Activated CD8-positive, alpha-beta T cell treated with anti-CD3 and anti-CD28 coated beads, Interleukin-2, amount 10 ng/mL, durations not matched to agents 7 days and 5 days (primary cell): ENCODE measurements around the gene MRPL36. TPM values are rescaled to one million over a fixed set of nuclear protein-coding genes. Genes with fewer than 3 reads are reported as not detected.
A peak's percentile ranks its signal among the peaks of the same experiment; 100 is the strongest.

Experiments used
- ATAC-seq: fragments of 150-1000 bp; cut with Tn5 transposase; one replicate; pipeline ENCODE4 v1.10.0; 2021; ENCODE audit warnings: moderate library complexity
- CTCF ChIA-PET: fragments of 350-600 bp; sonication (Branson Sonifier 250); formaldehyde crosslinking; loops from one replicate; lab custom pipeline; 2021; ENCODE audit warnings: antibody characterized with exemption; lab: Charles Lee
- POLR2A ChIA-PET: fragments of 350-600 bp; sonication (Branson Sonifier 250); formaldehyde crosslinking; loops from one replicate; lab custom pipeline; 2021; ENCODE audit warnings: antibody characterized with exemption; lab: Charles Lee
- DNase-seq: peaks from one replicate; pipeline ENCODE4 v3.0.0-alpha.2; 2020
- H3K27ac Mint-ChIP-seq: one replicate; pipeline ENCODE4 v1.8.0; 2021; ENCODE audit warnings: mild to moderate bottlenecking, mixed read lengths
- H3K27me3 Mint-ChIP-seq: one replicate; pipeline ENCODE4 v1.8.0; 2021; ENCODE audit warnings: low read depth, mixed read lengths
- H3K36me3 Mint-ChIP-seq: one replicate; pipeline ENCODE4 v1.8.0; 2021; ENCODE audit warnings: low read depth, mixed read lengths
- H3K4me1 Mint-ChIP-seq: one replicate; pipeline ENCODE4 v1.8.0; 2021; ENCODE audit warnings: low read depth, mixed read lengths
- H3K4me3 Mint-ChIP-seq: one replicate; pipeline ENCODE4 v1.8.0; 2021; ENCODE audit warnings: mild to moderate bottlenecking, mixed read lengths
- H3K9me3 Mint-ChIP-seq: one replicate; pipeline ENCODE4 v1.8.0; 2022; ENCODE audit warnings: mixed read lengths; ENCODE audit not compliant: insufficient read depth
- total RNA-seq, 2 experiments: library from RNA; stranded (reverse); gene quantifications; one replicate each; pipeline ENCODE4 v1.2.3, GENCODE V29; 2021

MRPL36 gene
- total RNA-seq, 2 experiments from 2014 or later = 57.9 to 60.4 TPM

DNA sequence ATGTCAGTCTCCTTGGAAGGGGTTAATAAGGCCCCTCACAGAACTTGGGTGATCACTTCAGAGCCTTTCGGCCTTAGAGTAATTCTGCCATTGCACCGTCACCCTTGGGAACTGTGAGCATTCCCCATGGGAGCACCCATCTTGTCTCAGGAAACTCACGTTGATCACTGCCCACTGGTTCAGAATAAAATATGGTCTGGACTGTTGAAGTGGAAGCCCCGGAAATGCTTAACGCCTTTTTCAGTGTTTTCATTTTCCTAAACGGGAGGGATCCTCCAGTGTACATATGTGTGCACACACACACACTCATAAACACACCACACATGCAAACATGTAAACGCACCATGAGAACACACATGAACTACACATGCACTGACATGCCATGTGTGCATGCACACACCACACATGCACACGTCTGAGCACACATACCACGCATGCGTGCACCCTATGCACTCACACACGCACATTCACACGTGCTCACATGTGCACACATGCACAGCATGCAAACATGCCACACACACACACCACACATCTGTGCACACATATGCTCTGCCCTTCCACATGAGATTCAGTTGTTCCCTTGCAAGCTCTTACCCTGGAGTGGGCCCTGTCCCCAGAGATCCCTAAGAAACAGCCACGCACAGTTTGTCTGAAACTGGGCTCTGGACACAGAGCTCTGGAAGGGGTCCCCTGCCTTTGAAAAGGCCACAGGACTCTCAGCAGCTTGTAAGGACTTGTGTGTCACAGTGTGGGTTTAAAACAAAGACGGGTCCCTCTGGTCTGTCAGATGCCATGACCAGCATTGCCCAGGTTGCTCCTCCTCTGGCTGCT is 17.0 kb downstream of the MRPL36 start:
- Mint-ChIP-seq H3K27me3 (peaks cover 2% of the 10 kb centered on the region), H3K27ac (no peak overlapping the region), H3K36me3 (no peaks in the 10 kb centered on the region), H3K9me3 (no peaks in the 10 kb centered on the region), H3K4me3 (no peak overlapping the region), H3K4me1 (peaks cover 21% of the 10 kb centered on the region)
- POLR2A ChIA-PET = interaction anchor here (1.1 kb wide), 1 partner anchor 10 kb away, joined by 4 read pairs; no protein-coding TSS in a partner anchor
- CTCF ChIA-PET = no interaction called here
- no peak for ATAC-seq
- no peak for DNase-seq

DNA sequence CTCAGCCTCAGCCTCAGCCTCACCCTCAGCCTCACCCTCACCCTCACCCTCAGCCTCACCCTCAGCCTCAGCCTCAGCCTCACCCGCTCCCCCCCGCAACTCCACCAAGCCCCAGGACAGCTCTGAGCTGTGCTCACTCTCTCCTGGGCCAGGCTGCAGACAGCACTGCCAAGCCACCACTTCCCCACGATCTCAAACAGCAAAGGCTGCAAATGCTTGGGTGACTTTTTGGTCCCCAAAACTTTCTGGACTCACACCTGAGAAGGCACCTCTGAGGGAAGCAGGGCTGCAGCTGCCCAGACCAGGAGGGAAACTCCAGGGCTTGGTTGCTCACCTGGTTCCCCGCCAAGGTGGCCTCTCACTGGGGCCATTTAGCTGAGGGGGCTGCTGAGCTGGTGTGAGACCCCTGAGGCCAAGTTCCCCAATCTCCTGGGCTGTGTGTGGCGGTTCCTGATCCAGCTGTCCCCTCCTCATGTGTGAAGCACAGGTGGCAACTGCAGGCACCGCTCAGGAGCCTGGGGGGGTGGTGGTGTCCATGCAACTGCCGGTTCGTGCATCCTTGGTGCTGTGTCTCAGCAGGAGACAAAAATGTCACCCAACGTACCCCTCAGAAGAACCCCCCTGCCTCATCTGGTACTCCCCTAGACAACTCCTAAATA is 17.8 kb downstream of the MRPL36 start:
- CTCF ChIA-PET = no interaction called here
- ATAC-seq (no peak), DNase-seq (no peak)
- POLR2A ChIA-PET = interaction anchor here (1.1 kb wide), 1 partner anchor 11 kb away, joined by 4 read pairs; no protein-coding TSS in a partner anchor
- Mint-ChIP-seq H3K27ac (peak overlapping the region; percentile 46), H3K4me3 (no peak overlapping the region), H3K36me3 (no peaks in the 10 kb centered on the region), H3K9me3 (no peaks in the 10 kb centered on the region), H3K4me1 (peaks cover 21% of the 10 kb centered on the region), H3K27me3 (peaks cover 2% of the 10 kb centered on the region)

DNA sequence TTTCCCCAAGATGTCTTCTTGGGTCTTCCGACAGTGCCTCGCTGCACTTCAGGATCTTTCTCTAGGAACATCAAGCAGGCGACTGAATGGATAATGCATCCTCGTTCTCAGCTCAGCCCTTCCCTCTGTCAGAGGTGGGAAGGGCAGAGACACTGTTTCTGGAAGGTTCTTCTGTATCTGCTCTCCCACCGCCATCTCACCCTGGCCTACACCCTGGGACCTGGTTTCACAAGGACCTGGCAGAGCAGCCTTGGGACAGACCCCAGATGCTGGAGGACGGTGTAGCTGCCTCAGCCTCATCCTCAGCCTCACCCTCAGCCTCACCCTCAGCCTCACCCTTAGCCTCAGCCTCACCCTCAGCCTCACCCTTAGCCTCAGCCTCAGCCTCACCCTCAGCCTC is 18.5 kb downstream of the MRPL36 start:
- Mint-ChIP-seq H3K4me3 (no peak overlapping the region), H3K9me3 (no peaks in the 10 kb centered on the region), H3K4me1 (peaks cover 21% of the 10 kb centered on the region), H3K36me3 (no peaks in the 10 kb centered on the region), H3K27ac (no peak overlapping the region), H3K27me3 (peaks cover 2% of the 10 kb centered on the region)
- ChIA-PET CTCF (no interaction called here), POLR2A (no interaction called here)
- ATAC-seq = no peak
- DNase-seq = no peak

DNA sequence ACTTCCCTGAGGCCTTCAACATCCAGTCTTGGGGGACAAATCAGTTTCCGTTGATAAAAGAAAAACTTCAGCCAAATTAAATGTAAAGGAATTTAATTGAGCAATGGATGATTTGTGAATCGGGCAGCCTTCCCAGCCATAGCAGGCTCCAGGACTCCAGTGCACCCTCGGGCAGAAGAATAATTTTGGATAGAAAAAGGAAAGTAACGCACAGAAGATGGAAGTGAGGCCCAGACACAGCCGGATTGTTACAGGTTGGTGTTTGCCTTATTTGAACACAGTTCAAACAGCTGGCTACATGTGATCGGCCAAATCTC is 19.1 kb downstream of the MRPL36 start:
- ChIA-PET CTCF (no interaction called here), POLR2A (no interaction called here)
- Mint-ChIP-seq H3K4me1 (peaks cover 20% of the 10 kb centered on the region), H3K9me3 (no peaks in the 10 kb centered on the region), H3K27me3 (peaks cover 4% of the 10 kb centered on the region), H3K4me3 (no peak overlapping the region), H3K27ac (no peak overlapping the region), H3K36me3 (no peaks in the 10 kb centered on the region)
- ATAC-seq = no peak
- DNase-seq = no peak

DNA sequence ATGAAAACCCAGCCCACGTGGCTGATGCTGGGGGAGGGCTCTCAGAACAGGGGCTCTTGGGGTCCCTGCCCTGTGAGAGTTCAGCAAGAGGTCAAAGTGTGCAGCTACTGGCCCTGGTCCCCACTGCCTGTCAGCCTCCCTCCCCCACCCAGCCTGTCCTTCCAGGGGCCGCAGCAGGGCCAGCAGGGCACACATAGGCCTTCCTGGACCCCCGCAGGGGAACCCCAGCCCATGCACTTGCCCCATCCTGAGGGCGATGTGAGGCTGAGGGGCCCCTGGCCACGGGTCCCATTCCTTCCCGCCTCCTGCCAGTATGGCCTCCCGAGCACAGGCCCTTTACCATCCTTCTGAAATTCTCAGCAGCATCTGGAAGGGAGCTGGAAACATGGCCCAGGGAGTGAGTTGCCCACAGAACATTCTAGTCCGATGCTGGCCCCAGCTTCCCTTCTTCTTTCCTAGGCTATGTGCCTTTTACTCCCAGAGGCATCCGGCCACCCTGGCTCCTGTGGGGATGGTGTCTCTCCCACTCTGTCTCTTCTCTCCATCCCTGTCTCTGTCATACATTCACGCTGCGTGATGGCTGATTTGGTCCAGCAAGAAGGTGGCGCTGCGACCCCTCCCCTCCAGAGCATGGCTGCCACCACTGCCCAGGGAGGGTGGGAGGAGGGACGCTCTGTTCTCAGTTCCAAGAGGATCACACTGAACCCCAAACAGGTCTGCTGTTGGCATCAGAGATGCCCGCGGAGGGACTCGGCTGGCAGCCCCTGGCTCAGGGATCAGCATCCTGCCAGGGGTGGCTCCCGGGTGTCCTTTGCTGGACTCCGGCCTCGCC is 19.6 kb downstream of the MRPL36 start:
- no peak overlapping the region for H3K27ac Mint-ChIP-seq
- H3K4me1 Mint-ChIP-seq = peaks cover 16% of the 10 kb centered on the region
- H3K36me3 Mint-ChIP-seq = no peaks in the 10 kb centered on the region
- no peak for DNase-seq
- peaks cover 4% of the 10 kb centered on the region for H3K27me3 Mint-ChIP-seq
- no peak for ATAC-seq
- ChIA-PET CTCF (interaction anchor here (1.1 kb wide), 1 partner anchor 44 kb away, joined by 3 read pairs; no protein-coding TSS in a partner anchor), POLR2A (no interaction called here)
- H3K9me3 Mint-ChIP-seq = no peaks in the 10 kb centered on the region
- H3K4me3 Mint-ChIP-seq = no peak overlapping the region

DNA sequence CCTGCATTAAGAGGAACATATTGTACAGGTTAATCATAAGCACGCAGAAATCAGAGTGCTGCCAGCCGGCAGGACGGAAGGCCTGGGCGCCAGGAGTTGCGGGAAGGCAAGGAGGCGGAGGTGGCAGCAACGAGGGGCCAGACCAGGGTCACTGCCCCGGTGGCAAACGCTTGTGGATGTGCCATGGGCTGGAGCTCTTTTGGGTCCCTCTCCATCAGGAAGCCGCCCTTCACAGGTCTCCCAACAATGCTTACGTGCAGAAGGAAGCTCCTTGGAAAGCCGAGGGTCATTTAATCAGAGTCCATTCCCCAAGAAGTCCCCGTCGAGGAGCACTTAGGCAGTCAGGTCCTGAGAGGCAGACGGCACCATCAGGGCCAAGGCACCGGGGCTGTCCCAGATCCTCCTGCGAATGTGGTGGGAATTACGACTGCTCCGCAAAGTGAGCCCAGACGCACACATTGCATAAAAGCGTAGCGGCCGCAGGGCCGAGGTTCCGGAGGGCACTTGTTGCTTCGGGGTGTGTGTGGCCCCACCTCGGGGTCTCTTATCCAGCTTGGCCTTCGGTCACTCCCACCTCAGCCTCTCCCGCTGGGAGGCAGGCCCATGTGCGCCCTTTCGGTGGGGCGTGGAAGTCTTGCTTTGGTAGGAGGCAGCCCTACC is 20.5 kb downstream of the MRPL36 start:
- no peak overlapping the region for H3K27ac Mint-ChIP-seq
- peaks cover 9% of the 10 kb centered on the region for H3K4me1 Mint-ChIP-seq
- CTCF ChIA-PET = interaction anchor here (0.9 to 1.1 kb wide), 2 partner anchors 41 to 43 kb away, joined by 3 read pairs; no protein-coding TSS in a partner anchor
- POLR2A ChIA-PET = no interaction called here
- no peaks in the 10 kb centered on the region for H3K36me3 Mint-ChIP-seq
- peaks cover 2% of the 10 kb centered on the region for H3K27me3 Mint-ChIP-seq
- H3K4me3 Mint-ChIP-seq = no peak overlapping the region
- no peak for DNase-seq
- no peak for ATAC-seq
- H3K9me3 Mint-ChIP-seq = no peaks in the 10 kb centered on the region

DNA sequence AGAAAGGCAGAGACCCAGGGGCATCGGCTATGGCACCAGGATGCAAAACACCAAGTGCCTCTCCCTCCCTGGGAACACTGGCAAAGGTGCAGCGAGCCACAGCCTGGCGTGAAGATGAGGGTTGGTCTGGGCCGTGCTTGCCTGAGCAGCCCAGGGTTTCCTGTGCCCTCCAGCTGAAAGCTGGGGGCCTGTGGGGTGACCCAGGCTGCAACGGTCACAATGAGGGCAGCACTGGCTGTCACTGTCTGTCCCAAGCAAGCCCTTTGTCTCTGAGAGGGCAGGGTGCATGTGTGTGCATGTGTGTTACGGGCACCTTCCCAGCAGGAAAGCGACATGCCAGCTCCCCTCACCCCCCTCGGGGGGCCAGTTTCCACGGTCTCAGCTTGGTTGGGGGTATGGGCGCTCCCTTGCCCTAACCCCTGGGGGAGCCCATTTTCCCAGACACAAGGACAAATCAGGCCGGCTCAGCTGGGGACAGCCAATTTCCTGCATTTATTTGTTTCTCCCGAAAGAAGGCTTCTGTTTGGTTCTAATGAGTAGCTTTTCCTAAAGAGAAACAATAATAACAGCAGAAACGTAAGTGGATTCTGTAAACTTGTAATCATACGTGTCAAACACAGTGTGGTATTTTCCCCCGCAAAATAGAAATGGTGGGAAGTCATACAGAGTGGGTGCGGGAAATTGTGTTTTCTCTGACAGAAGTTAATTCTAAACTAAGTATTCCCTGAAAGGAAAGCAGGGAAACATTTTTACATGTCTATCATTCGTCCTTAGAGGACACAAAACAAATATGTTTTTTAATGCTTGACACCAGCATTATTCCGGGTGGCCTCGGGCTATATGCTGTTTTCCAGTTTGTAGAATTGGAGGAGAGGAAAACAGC is 21.3 kb downstream of the MRPL36 start:
- ATAC-seq (no peak), DNase-seq (no peak)
- ChIA-PET CTCF (interaction anchor here (0.9 kb wide), 1 partner anchor 40 kb away, joined by 3 read pairs; no protein-coding TSS in a partner anchor), POLR2A (no interaction called here)
- H3K9me3 Mint-ChIP-seq = no peaks in the 10 kb centered on the region
- H3K27me3 Mint-ChIP-seq = peaks cover 2% of the 10 kb centered on the region
- no peaks in the 10 kb centered on the region for H3K36me3 Mint-ChIP-seq
- H3K4me3 Mint-ChIP-seq = no peak overlapping the region
- no peak overlapping the region for H3K27ac Mint-ChIP-seq
- peaks cover 7% of the 10 kb centered on the region for H3K4me1 Mint-ChIP-seq

DNA sequence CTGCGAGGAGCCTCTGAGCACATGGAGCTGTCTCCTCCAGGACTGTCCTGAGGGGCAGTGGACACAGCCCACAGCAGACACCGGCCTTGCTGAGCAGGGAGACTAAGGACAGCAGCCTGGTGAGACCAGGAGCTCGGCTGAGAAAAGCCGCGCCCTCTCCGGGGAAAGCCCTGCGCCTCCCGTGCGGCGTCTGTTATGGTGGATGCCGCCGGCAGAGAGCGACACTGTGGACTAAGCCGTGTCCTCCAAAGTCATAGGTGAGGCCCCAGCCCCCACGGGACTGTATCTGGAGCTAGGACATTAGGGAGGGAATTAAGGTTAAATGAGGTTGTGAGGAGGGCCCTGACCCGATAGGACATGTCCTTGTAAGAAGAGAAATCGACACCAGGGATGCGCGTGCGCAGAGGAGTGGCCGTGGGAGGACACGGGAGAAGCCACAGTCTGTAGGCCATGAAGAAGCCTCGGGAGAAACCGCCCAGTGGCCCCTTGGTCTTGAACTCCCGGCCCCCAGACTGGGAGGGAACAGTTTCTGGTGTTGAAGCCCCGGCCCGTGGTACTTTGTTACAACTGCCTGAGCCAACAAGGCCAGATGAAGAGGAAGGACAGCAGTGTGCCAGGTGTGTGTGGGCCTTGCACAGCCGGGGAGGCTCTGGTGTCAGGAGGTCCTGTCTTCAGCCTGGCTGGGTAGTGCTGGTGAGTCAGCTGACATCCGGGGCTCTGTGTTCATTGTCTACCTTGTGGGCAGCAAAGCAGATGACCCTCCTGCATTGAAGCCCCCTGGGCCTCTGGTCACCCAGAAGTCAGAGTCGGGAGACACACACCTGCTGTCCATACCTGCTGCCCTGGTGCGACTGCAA is 22.1 kb downstream of the MRPL36 start:
- CTCF ChIA-PET = no interaction called here
- H3K27ac Mint-ChIP-seq = no peak overlapping the region
- ATAC-seq (no peak), DNase-seq (no peak)
- no peak overlapping the region for H3K4me3 Mint-ChIP-seq
- H3K36me3 Mint-ChIP-seq = no peaks in the 10 kb centered on the region
- peaks cover 3% of the 10 kb centered on the region for H3K4me1 Mint-ChIP-seq
- POLR2A ChIA-PET = no interaction called here
- H3K27me3 Mint-ChIP-seq = peaks cover 6% of the 10 kb centered on the region
- no peaks in the 10 kb centered on the region for H3K9me3 Mint-ChIP-seq

DNA sequence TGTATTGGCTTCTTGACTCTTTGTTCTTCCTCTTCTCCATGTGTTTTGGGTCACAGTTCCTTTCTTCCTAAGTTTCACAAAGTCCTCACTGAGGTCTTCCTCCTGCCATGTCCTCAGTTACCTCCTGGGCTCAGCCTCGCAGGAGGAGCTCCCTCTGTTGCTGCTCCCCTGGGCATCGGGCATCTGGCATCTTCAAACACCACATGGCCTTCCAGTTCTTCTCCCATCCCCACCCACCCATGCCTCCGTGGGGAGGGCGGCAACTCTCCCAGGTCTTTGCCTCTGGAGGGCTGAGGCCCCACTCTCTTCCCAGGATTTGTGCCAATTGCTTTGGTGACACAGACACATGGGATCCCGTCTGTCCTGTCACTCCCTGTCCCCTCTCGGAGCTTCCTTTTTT is 22.8 kb downstream of the MRPL36 start:
- H3K4me3 Mint-ChIP-seq = no peak overlapping the region
- ChIA-PET CTCF (no interaction called here), POLR2A (no interaction called here)
- H3K27ac Mint-ChIP-seq = no peak overlapping the region
- no peaks in the 10 kb centered on the region for H3K9me3 Mint-ChIP-seq
- peaks cover 8% of the 10 kb centered on the region for H3K27me3 Mint-ChIP-seq
- no peaks in the 10 kb centered on the region for H3K4me1 Mint-ChIP-seq
- ATAC-seq = no peak
- no peaks in the 10 kb centered on the region for H3K36me3 Mint-ChIP-seq
- no peak for DNase-seq

DNA sequence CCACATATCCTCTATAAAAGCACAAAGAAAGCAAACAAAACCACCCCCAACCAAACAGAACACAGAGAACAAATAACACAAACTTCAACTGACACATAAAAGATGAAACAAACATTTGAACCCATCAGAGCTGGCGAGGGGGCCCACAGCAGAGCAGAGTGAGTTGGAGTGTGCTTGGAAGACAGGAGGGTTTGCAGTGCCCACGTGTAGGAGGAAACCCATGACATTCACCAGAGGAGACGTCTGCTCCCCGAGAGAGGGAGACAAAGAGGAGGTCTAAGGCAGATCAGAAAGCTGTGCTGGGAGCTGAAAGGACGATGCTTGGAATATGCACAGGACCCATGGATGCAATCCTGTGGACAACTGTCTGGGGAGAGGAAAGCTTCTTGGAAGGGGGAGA is 27.0 kb downstream of the MRPL36 start:
- DNase-seq (no peak), ATAC-seq (peak; percentile 55)
- CTCF ChIA-PET = interaction anchor here (0.8 to 1.6 kb wide), 5 partner anchors 10 to 30 kb away, joined by 3 to 8 read pairs (median 3); partner anchors contain the start of gene MRPL36
- no peaks in the 10 kb centered on the region for H3K36me3 Mint-ChIP-seq
- no peak overlapping the region for H3K4me3 Mint-ChIP-seq
- POLR2A ChIA-PET = interaction anchor here (1.2 kb wide), 1 partner anchor 21 kb away, joined by 3 read pairs; no protein-coding TSS in a partner anchor
- peaks cover 8% of the 10 kb centered on the region for H3K27me3 Mint-ChIP-seq
- H3K9me3 Mint-ChIP-seq = no peaks in the 10 kb centered on the region
- H3K27ac Mint-ChIP-seq = no peak overlapping the region
- no peaks in the 10 kb centered on the region for H3K4me1 Mint-ChIP-seq
